M059J (cell line): ENCODE measurements around the gene PTPN3. TPM values are rescaled to one million over a fixed set of nuclear protein-coding genes. Genes with fewer than 3 reads are reported as not detected.
"Not testable (repeated sequence)": the region's sequence is repeated elsewhere in the genome, so short reads cannot be mapped to it uniquely, and the experiment has no call there.

Source experiments
- DNase-seq: peaks from one replicate; pipeline ENCODE4 v3.0.0-alpha.2; 2012; ENCODE audit warnings: low read depth
- total RNA-seq: library from RNA; depleted of rRNA; stranded (reverse); fragments of >200 nt; shearing (Covaris generic); gene quantifications from 2 replicates; pipeline ENCODE4 v1.2.3, GENCODE V29; 2014

PTPN3 gene
- total RNA-seq, 1 experiment from 2014 or later, result 9.9 TPM

DNA sequence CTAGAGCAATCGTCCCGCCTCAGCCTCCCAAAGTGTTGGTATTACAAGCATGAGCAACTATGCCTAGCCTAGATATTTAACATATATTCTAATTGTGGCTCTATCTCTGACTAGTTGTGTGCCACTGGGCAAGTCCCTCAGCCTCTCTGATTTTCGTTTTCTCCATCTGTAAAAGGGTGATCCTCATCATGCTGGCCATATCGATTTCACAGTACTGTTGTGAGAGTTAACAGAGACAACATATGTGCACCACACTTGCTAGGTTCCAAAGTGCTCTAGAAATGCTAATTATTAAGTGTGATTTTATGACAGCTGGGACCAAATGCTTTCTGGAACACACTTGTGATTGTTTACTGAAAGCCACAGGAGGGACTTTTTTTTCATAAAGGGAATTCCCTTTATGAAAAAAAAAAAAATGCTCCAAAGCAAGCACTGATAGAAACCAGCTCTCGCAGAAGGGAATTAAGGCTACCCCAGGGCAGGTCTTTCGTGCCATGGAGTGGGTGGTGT, 98.8 kb downstream of the PTPN3 start:
- no peak for DNase-seq

GRCh38 chr9:109391176-109391575, 106.9 kb downstream of the PTPN3 start:
- DNase-seq, result no peak

DNA sequence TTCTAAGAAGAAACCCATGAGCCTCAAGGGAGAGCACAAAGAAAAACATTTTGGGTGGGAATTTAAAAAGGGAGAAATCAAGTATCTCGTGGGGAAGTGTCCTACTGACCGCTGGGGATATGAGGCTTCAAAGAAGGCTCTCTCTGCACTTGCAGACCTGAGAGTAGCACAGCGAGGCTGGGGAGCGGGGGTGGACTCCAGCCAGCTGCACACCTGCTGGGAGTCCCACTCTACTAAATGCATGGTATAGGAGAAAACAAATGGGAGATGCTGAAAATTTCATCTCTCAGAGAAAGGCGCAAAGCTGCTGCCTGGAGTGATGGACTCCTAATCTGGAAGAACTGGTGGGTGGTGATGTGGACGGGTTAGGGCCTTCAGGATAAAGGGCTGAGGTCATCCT, 110.3 kb downstream of the PTPN3 start:
- DNase-seq, result no peak

DNA sequence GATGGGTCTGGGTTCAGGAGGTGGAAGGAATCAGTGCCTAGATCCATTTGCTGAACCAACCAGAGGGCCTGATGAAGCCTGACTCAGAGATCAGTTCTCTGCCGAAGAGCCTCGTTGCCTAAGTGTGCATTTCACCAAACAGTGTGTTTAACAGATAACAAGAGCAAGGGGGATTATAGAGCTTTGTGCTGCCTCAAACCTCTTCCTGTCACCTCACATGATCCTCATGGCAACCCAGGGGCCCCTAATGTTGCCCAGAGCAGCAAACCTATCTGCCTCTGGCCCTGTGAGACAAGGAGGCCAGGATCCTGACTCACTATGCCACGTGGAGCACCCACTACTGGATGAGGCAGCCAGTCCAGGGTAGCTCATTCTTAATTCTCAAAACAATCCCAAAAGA, 110.9 kb downstream of the PTPN3 start:
- no peak for DNase-seq

- DNase-seq, result no peak
These were observed 112.6 kb downstream of the PTPN3 start for GRCh38 chr9:109385499-109385898.

DNA sequence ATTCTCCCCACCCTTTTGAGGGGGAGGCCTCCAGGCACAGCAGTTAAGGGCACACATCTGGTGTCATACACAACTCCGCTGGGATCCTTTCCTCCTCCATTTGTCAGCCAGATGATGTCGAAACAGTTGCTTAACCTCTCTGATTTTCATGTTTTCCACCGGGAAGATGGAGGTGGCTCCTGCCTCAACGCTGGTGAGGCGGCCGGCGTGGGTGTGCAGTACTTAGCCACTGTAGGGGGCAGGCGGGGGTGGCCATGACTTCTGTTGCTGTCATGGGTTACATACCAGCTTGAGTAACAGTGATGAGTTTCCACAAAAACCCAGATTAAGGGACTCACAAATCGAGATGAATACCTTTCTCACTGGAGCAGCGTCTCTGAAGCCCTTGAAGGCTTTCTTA, 114.2 kb downstream of the PTPN3 start:
- DNase-seq, result no peak

- DNase-seq, result no peak
These were observed 114.8 kb downstream of the PTPN3 start for GRCh38 chr9:109383356-109383755.

DNA sequence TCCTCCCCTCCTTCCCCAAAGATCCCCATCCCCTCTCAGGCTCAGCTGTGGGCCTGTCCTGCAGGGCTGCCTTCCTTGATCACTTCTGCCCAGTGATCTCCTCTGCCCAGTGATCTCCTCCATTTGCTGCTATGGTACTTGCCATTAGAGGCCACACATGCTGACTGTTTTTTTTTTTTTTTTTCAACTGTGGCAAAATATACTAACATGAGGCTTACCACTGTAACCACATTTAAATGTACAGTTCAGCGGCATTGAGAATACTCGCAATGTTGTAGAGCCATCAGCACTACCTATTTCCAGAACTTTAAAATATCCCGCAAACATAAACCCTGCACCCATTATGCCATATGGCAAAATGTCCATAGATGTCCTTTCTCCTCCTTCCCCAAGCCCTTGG, 115.5 kb downstream of the PTPN3 start:
- no peak for DNase-seq

GRCh38 chr9:109382182-109382581, 115.9 kb downstream of the PTPN3 start:
- peak; percentile 27 for DNase-seq

DNA sequence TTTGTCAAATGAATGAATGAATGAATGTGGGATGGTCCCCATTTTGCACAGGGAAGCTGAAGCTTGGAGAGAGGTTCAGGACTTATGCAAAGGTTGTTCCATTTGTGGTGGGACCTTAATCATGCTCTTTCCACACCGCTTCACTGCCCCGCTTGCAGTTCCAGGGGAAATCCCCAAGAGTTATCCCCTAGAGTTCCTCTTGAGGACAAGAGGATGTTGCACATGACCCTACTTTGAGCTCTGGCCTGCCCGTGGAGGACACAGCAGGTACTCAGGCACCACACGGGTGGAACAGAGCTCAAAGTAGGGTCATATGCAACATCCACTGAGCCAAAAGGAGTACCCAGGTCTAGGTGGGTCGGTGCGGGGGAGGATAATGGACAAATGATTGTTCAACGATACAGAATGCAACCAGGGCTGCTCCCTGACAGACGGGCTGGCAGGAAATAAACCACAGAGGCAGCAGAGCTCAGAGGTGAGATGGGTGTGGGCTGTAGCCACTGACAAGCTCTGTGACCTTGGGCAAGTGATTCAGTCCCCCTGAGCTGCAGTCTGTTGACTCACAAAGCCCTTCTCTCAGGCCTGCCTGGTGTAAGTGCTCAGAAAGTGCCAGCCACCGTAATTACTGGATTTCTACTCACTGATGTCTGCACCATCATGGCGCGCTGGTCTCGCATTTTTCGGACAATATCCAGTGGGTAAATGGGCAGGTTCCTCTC, 116.9 kb downstream of the PTPN3 start:
- DNase-seq, result peak; percentile 91

DNA sequence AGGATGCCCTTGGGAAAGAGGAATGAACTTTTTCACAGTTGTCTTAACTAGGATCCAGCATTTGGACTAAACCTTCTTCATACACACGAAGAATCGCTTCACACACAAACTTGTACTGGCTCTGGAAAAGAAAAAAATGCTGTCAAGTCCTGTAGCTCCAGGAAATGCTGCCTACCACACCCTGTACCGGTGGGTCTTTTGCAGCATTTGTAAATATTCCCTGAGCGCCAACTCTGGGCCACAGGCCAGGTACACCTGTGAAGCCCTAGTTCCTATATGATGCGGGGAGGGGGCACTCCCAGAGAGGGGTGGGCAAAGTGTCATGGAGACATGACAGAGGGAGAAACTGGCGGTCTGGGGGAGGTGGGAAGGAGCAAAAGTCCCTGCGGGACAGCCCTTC, 118.6 kb downstream of the PTPN3 start:
- DNase-seq, result no peak

GRCh38 chr9:109378316-109378715, 119.8 kb downstream of the PTPN3 start:
- no peak for DNase-seq

DNA sequence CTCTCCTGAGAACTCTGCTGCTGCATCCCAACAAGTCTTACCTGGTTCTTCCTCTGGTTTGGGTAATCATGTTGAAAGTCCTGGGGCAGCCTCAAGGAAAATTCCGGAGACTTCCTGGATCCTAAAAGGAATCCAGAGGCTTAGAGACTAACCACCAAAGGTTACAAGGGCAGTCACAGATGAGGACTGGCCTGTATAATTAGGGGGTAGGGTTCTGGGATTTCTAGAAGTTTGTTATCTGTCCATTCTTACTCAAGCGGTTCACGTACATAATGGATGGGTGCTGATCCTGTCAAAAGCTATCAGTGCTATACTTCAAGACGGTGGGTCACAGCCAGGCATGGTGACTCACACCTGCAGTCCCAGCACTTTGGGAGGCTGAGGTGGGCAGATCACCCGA, 125.9 kb downstream of the PTPN3 start:
- peak; percentile 9 for DNase-seq

GRCh38 chr9:109371374-109371773, 126.7 kb downstream of the PTPN3 start:
- DNase-seq, result no peak

- peak; percentile 11 for DNase-seq
These were observed 128.8 kb downstream of the PTPN3 start for GRCh38 chr9:109369285-109369684.

DNA sequence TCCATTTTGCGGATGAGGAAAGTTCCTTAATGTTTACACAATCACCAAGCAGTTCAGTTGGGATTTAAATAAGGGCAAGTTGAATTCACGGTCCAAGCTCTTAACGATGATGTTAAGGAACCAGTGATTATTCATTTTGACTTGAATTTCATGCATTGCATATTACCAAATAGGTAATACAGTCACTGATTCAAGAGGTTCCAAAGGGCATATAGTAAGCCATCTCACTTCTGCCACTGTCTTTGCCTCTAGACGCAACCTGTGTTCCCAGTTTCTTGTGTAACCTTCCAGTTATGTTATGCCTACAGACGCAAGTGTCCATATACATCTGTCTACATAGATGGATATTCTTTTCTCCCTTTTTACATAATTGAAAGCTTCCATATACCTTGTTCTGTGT, 137.3 kb downstream of the PTPN3 start:
- DNase-seq, result no peak

DNA sequence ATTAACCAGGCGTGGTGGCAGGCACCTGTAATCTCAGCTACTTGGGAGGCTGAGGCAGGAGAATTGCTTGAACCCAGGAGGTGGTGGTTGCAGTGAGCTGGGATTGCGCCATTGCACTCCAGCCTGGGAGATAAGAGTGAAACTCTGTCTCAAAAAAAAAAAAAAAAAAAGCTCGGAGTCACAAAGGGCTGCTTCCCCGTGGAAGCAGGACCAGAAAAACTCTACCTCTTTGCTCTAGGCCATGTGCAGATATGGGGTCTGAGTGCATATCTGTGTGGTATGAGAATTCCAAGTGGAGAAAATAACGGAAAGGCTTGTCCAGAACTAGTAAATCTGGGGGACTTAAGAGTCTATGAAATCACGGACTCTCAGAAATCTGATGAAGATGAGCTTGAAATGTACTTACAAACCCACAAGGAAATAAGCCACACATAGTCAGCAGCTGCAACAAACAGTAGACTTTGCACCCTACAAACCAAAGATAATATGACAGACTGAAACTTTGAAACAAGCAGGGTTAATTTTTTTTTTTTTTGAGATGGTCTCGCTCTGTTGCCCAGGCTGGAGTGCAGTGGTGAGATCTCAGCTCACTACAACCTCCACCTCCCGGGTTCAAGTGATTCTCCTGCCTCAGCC, 139.0 kb downstream of the PTPN3 start:
- DNase-seq, result not testable (repeated sequence)

DNA sequence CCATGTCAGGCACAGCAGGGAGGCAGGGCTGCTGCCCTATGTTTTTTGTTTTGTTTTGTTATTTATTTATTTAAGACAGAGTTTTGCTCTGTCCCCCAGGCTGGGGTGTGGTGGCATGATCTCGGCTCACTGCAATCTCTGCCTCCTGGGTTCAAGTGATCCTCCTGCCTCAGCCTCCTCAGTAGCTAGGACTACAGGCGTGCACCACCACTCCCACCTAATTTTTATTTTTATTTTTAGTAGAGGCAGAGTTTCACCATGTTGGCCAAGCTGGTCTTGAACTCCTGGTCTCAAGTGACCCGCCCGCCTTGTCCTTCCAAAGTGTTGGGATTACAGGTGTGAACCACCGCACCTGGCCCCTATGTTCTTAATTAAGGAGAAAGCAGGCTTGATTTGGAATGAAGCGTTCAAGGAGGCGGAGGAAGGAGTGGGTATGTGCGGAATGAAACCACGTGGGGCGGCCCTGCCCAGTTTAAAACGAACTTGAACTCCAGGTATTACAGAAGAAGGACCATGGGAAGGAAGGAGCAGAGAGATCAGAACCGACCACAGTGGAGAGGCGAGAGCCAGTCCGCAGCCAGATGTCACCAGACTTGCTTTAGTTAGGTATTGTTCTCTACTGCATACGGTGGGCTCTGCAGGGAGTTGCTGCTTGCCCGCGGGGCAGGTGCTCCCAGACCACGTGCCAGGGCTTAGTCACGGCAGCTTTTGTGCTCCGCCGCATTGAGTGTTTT, 142.4 kb downstream of the PTPN3 start:
- DNase-seq, result no peak

DNA sequence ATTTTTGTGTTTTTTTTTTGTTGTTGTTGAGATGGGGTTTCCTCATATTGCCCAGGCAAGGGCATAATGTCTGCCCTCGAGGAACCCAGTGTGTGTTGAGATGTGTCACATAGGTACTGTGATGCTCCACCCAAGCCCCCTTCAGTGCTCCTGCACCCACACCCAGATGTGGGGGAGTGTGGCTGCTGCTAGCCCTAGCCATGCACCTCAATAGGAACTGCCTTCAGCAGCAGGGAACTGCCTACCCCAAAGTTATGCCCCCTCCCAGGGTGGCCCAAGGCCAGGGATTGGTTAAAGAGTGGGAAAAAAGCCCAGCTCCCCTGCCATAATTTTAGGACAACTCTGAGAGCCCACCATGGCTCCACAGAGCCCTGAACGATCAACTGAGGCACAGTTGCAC, 143.9 kb downstream of the PTPN3 start:
- no peak for DNase-seq

DNA sequence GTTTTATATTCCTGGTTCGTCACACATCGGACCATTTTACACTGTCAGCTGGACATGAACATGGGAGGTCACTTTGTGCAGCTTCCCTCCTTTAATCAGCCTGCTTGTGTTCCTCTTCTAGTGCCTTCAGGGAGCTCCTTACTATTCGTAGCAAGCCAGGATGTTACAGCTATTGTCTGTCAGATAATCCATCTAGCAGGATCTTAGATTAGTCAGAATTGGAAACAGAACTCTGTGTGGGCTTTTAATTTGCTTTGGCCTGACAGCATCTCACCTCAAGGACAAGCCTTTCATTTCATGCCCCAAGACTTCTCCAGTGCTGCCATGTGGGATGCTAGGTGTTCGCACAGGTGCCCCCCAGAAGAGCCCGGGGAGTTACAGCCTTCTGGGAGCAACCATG, 147.1 kb downstream of the PTPN3 start:
- no peak for DNase-seq

GRCh38 chr9:109349421-109349846, 148.7 kb downstream of the PTPN3 start:
- DNase-seq, result peak; percentile 90

GRCh38 chr9:109346904-109347303, 151.2 kb downstream of the PTPN3 start:
- DNase-seq, result no peak

GRCh38 chr9:109344866-109345265, 153.2 kb downstream of the PTPN3 start:
- DNase-seq, result no peak
